HCT116 (cell line): ENCODE results near the gene PTPN21. TPM values are rescaled to one million over a fixed set of nuclear protein-coding genes. Genes with fewer than 3 reads are reported as not detected.

Source experiments
- ATAC-seq: fragments of 200-7000 bp; cut with Tn5 transposase; 2 replicates; pipeline ENCODE4 v1.9.1; 2020; ENCODE audit warnings: mild to moderate bottlenecking, moderate library complexity
- BruUV-seq: library from RNA; stranded (reverse); fragments of 400-500 nt; replicated peaks from 2 replicates; lab custom pipeline; 2021; lab: Mats Ljungman, UMichigan
- CTCF ChIA-PET: fragments of 300-600 bp; sonication (Branson Sonifier 250); formaldehyde crosslinking; loops from one replicate; lab custom pipeline; 2021; ENCODE audit warnings: antibody characterized with exemption; lab: Charles Lee
- POLR2A ChIA-PET: fragments of 300-600, 350-600 bp; sonication (Branson Sonifier 250); formaldehyde crosslinking; loops from one replicate; lab custom pipeline; 2021; ENCODE audit warnings: antibody characterized with exemption; lab: Charles Lee
- RAD21 ChIA-PET, 2 experiments: fragments of 300-600 bp; sonication (Branson Sonifier 250); formaldehyde crosslinking; loops; one replicate each; lab custom pipeline; 2023; ENCODE audit warnings: low total read pairs in 2 of 2; ENCODE audit not compliant: uncharacterized antibody in 2 of 2, unreplicated experiment in 2 of 2, low non-redundant PET in 1 of 2; lab: Charles Lee
- DNase-seq: peaks from one replicate; pipeline ENCODE4 v3.0.0-alpha.2; 2010; ENCODE audit warnings: low read depth, low spot score
- H2AFZ ChIP-seq: fragments of 200-600 bp; shearing (Covaris generic), sonication (generic); 2 replicates; pipeline ENCODE4 v1.6.1; 2017; ENCODE audit warnings: low read depth, mixed run types, mixed read lengths, antibody characterized with exemption, low read length; ENCODE audit not compliant: poor library complexity, severe bottlenecking
- H3K27ac ChIP-seq: 2 replicates; pipeline ENCODE4 v1.5.1; 2012; ENCODE audit warnings: low read depth, low read length
- H3K27me3 ChIP-seq: fragments of 200-600 bp; sonication (generic); 2 replicates; pipeline ENCODE4 v1.6.1; 2016; ENCODE audit warnings: mixed run types, low read length, mixed read lengths; ENCODE audit not compliant: insufficient read depth
- H3K36me3 ChIP-seq, 2 experiments: fragments of 200-500 bp in 1 of 2; fragments of 200-600 bp in 1 of 2; sonication (Bioruptor generic) in 1 of 2; sonication (generic) in 1 of 2; 2 replicates each; pipeline versions ENCODE4 v1.5.1 to v1.6.1; 2014 to 2016; ENCODE audit warnings: low read length in 2 of 2, inconsistent platforms in 1 of 2, mixed read lengths in 1 of 2, mixed run types in 1 of 2; ENCODE audit not compliant: insufficient read depth in 2 of 2, control insufficient read depth in 1 of 2
- H3K4me1 ChIP-seq, 2 experiments: fragments of 200-600 bp in 1 of 2; sonication (generic) in 1 of 2; 2 replicates each; pipeline versions ENCODE4 v1.5.1 to v1.6.1; 2012 to 2017; ENCODE audit warnings: low read length in 2 of 2, inconsistent platforms in 1 of 2, mild to moderate bottlenecking in 1 of 2, mixed read lengths in 1 of 2, mixed run types in 1 of 2, moderate library complexity in 1 of 2; ENCODE audit not compliant: insufficient read depth in 2 of 2, control insufficient read depth in 1 of 2
- H3K4me2 ChIP-seq: fragments of 200-600 bp; sonication (generic); 2 replicates; pipeline ENCODE4 v1.6.1; 2017; ENCODE audit warnings: mixed run types, low read length, mixed read lengths
- H3K4me3 ChIP-seq, 2 experiments: fragments of 200-600 bp in 1 of 2; sonication (generic) in 1 of 2; replicated peaks in 1 of 2; 2 replicates each; pipeline ENCODE4 v1.5.1; 2011 to 2016; ENCODE audit warnings: low read length in 2 of 2, control low read depth in 1 of 2, low read depth in 1 of 2, mild to moderate bottlenecking in 1 of 2, mixed read lengths in 1 of 2, mixed run types in 1 of 2
- H3K79me2 ChIP-seq: fragments of 200-600 bp; sonication (generic); 2 replicates; pipeline ENCODE4 v1.6.1; 2017; ENCODE audit warnings: mild to moderate bottlenecking, mixed run types, low read length, moderate library complexity, mixed read lengths; ENCODE audit not compliant: insufficient read depth
- H3K9ac ChIP-seq: fragments of 200-600 bp; sonication (generic); 2 replicates; pipeline ENCODE4 v1.6.1; 2016; ENCODE audit warnings: low read length, mixed read lengths
- H3K9me2 ChIP-seq: fragments of 200-600 bp; sonication (generic), shearing (Covaris generic); 2 replicates; pipeline ENCODE4 v1.6.1; 2017; ENCODE audit warnings: mixed run types, mild to moderate bottlenecking, moderate library complexity; ENCODE audit not compliant: insufficient read depth
- H3K9me3 ChIP-seq, 2 experiments: fragments of 200-500 bp in 1 of 2; fragments of 200-600 bp in 1 of 2; sonication (Bioruptor generic) in 1 of 2; sonication (generic) in 1 of 2; 2 replicates each; pipeline ENCODE4 v1.6.1; 2014 to 2017; ENCODE audit warnings: low read length in 2 of 2, mixed read lengths in 2 of 2, inconsistent platforms in 1 of 2, low read depth in 1 of 2, mild to moderate bottlenecking in 1 of 2, mixed run types in 1 of 2, moderate library complexity in 1 of 2; ENCODE audit not compliant: control insufficient read depth in 1 of 2, insufficient read depth in 1 of 2
- H4K20me1 ChIP-seq: fragments of 200-600 bp; sonication (generic), shearing (Covaris generic); 2 replicates; pipeline ENCODE4 v1.6.1; 2017; ENCODE audit warnings: mixed run types, mild to moderate bottlenecking, moderate library complexity; ENCODE audit not compliant: insufficient read depth
- CBX3 ChIP-seq: IDR thresholded peaks from 2 replicates; pipeline ENCODE4 v1.6.1; 2012; ENCODE audit warnings: low read depth
- CEBPB ChIP-seq: IDR thresholded peaks from 2 replicates; pipeline ENCODE4 v1.6.1; 2012; ENCODE audit warnings: low read depth
- CTCF ChIP-seq, 3 experiments: fragments of 200-600 bp in 1 of 3; sonication (generic) in 1 of 3; IDR thresholded peaks in 2 of 3; conservative IDR thresholded peaks in 1 of 3; 2 replicates each; pipeline ENCODE4 v1.5.1; 2012 to 2017; ENCODE audit warnings: low read depth in 2 of 3, low read length in 2 of 3, antibody characterized with exemption in 1 of 3, borderline replicate concordance in 1 of 3, control low read depth in 1 of 3, mild to moderate bottlenecking in 1 of 3, mixed read lengths in 1 of 3, mixed run types in 1 of 3, moderate library complexity in 1 of 3; ENCODE audit not compliant: insufficient read depth in 1 of 3
- EGR1 ChIP-seq: IDR thresholded peaks from 2 replicates; pipeline ENCODE4 v1.6.1; 2012; ENCODE audit warnings: low read depth
- EZH2 ChIP-seq: fragments of 200-600 bp; sonication (generic); IDR thresholded peaks from 2 replicates; pipeline ENCODE4 v1.6.1; 2017; ENCODE audit warnings: antibody characterized with exemption, mixed run types
- EZH2phosphoT487 ChIP-seq: fragments of 200-600 bp; IDR thresholded peaks from 2 replicates; pipeline ENCODE4 v1.6.1; 2018; ENCODE audit warnings: antibody characterized with exemption, borderline replicate concordance
- FOSL1 ChIP-seq: IDR thresholded peaks from 2 replicates; pipeline ENCODE4 v1.6.1; 2012; ENCODE audit warnings: low read depth
- JUND ChIP-seq: IDR thresholded peaks from 2 replicates; pipeline ENCODE4 v1.6.1; 2012
- MAX ChIP-seq: IDR thresholded peaks from 2 replicates; pipeline ENCODE4 v1.6.1; 2012
- POLR2A ChIP-seq: IDR thresholded peaks from 2 replicates; pipeline ENCODE4 v1.7.0; 2011; ENCODE audit warnings: borderline replicate concordance; ENCODE audit not compliant: insufficient read depth, insufficient read length; ENCODE audit errors: extremely low read depth
- RAD21 ChIP-seq: IDR thresholded peaks from 2 replicates; pipeline ENCODE4 v1.6.1; 2012; ENCODE audit warnings: low read depth, mild to moderate bottlenecking
- REST ChIP-seq: IDR thresholded peaks from 2 replicates; pipeline ENCODE4 v1.6.1; 2012; ENCODE audit warnings: low read depth
- SIN3A ChIP-seq: IDR thresholded peaks from 2 replicates; pipeline ENCODE4 v1.6.1; 2012; ENCODE audit warnings: low read depth
- SP1 ChIP-seq: IDR thresholded peaks from 2 replicates; pipeline ENCODE4 v1.6.1; 2012; ENCODE audit warnings: low read depth
- YY1 ChIP-seq: IDR thresholded peaks from 2 replicates; pipeline ENCODE4 v1.6.1; 2011; ENCODE audit warnings: low read length, low read depth, moderate library complexity, mild to moderate bottlenecking; ENCODE audit not compliant: insufficient replicate concordance; ENCODE audit errors: extremely low read depth
- ZFX ChIP-seq: fragments of 450-650 bp; IDR thresholded peaks from 2 replicates; pipeline ENCODE4 v1.6.1; 2017
- intact Hi-C: fragments of 100-400 bp; cut with micrococcal nuclease; formaldehyde crosslinking; loops from 2 replicates; pipeline ENCODE4 v1.10.0; 2022
- total RNA-seq: library from RNA; stranded (reverse); gene quantifications from one replicate; pipeline ENCODE4 v1.2.1, GENCODE V29; 2021; ENCODE audit not compliant: unreplicated experiment

PTPN21 gene
- total RNA-seq, 1 experiment from 2014 or later: 7.6 TPM

- no peak for TF ChIP-seq FOSL1
- no peak for TF ChIP-seq CTCF (IDR thresholded peaks at IDR 0.05 in 2 of 3, conservative IDR thresholded peaks at IDR 0.05 in 1 of 3; ENCODE audit: borderline replicate concordance in 1 of 3, insufficient read depth in 1 of 3, low read depth in 2 of 3, low read length in 2 of 3)
- no peak for TF ChIP-seq SIN3A
- no peak for TF ChIP-seq JUND
- TF ChIP-seq EGR1: no peak
- TF ChIP-seq EZH2: no peak
- TF ChIP-seq CBX3: no peak
- TF ChIP-seq POLR2A: no peak
- TF ChIP-seq MAX: no peak
- TF ChIP-seq RAD21: no peak
- no peak for TF ChIP-seq SP1
- no peak for TF ChIP-seq ZFX
- no peak for TF ChIP-seq EZH2phosphoT487
- TF ChIP-seq, all 23 proteins: peak for 0
Observed at GRCh38 chr14:88598097-88598675, 43.4 kb upstream of the PTPN21 start (continued).

GRCh38 chr14:88597601-88598000, 42.8 kb upstream of the PTPN21 start:
- H3K4me1 ChIP-seq: no peaks in the 10 kb centered on the region
- no peak for TF ChIP-seq CEBPB
- no peak for TF ChIP-seq YY1
- no peak for TF ChIP-seq MAX
- no peak for TF ChIP-seq EZH2phosphoT487
- TF ChIP-seq EZH2: no peak
- TF ChIP-seq REST: no peak
- TF ChIP-seq FOSL1: no peak
- H3K9ac ChIP-seq: no peak overlapping the region
- H3K27ac ChIP-seq: no peak overlapping the region
- H3K9me2 ChIP-seq: no peaks in the 10 kb centered on the region
- ATAC-seq (no peak), DNase-seq (no peak)
- CTCF ChIA-PET: no interaction called here
- no peak overlapping the region for H3K4me2 ChIP-seq
- H3K4me3 ChIP-seq: no peak overlapping the region
- H3K9me3 ChIP-seq: no peaks in the 10 kb centered on the region
- POLR2A ChIA-PET: no interaction called here
- H2AFZ ChIP-seq: no peak overlapping the region
- intact Hi-C loops: no loop called here
- RAD21 ChIA-PET: no interaction called here
- H3K27me3 ChIP-seq: no peaks in the 10 kb centered on the region
- H3K36me3 ChIP-seq: peaks cover 37 to 43% of the 10 kb centered on the region in 2 experiments
- 0 out of 2 replicates have a peak, but pooled peaks cover 7% of the 10 kb centered on the region for H3K79me2 ChIP-seq
- no peaks in the 10 kb centered on the region for H4K20me1 ChIP-seq
- BruUV-seq: no TSS peak
